GM21381 (cell line): ENCODE results near the gene SEMA3A.

Experiments
- ATAC-seq: cut with Tn5 transposase; IDR thresholded peaks from one replicate; pipeline ENCODE4 v1.9.1; 2021; ENCODE audit warnings: mild to moderate bottlenecking, moderate library complexity; ENCODE audit not compliant: unreplicated experiment

Gene SEMA3A

DNA sequence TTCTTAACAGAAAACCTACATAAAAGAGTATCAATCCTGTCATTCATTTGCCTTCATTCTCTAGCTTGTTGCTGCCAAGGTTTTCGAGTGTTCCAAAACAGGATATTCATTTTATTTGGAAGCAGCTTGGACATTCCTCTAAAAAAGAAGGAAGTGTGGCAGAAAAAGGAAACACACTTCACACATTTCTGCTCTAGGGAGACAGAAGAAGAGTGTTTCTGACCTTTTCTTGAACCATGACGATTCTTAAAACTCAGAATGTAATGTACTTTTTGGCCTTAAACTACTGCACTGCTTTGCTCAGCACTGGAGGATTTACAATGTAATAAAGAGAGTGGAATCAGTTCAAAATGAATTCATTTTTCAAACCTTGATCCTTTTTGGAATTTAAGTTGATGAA, 81.3 kb downstream of the SEMA3A start:
- ATAC-seq = no peak

- ATAC-seq = no peak
Observed at GRCh38 chr7:84112771-84113170, 81.8 kb downstream of the SEMA3A start.

GRCh38 chr7:84111842-84112241, 82.7 kb downstream of the SEMA3A start:
- ATAC-seq = no peak

DNA sequence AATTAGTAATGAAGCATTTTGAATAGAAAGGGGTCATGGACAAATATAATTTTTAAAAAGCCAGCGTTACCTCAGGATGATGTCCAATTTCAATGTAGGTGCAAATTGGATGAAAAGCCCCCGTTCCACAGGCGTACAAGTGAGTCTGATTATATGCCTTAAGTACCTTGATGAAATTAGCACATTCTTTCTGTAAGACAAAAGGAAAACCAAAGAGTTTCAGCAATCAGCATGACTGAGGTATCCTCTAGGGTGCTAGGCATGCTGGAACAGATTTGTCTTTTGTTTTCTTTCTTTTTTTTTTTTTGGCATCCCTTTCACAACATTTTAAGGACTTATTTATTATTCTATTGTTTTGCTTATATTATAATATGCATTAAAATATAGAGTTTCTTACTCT, 84.2 kb downstream of the SEMA3A start:
- no peak for ATAC-seq

GRCh38 chr7:84108787-84109186, 85.8 kb downstream of the SEMA3A start:
- no peak for ATAC-seq

GRCh38 chr7:84108119-84108518, 86.5 kb downstream of the SEMA3A start:
- ATAC-seq = no peak

- ATAC-seq = no peak
Observed at GRCh38 chr7:84107259-84107658, 87.3 kb downstream of the SEMA3A start.

DNA sequence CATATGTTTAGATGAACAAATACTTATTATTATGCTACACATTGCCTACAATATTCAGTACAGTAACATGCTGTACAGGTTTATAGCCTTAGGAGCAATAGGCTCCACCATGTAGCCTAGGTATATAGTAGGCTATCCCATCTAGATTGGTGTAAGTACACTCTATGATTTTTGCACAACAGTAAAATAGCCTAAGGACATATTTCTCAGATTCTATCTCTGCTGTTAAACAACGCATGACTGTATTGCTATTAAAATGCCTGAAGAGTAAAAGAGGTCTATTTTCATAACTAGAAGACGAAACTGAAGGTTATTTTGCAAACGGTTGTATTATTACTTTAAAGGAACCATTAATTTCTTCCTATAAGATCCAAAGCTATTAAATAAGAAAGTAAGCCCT, 88.3 kb downstream of the SEMA3A start:
- no peak for ATAC-seq

GRCh38 chr7:84105586-84105985, 89.0 kb downstream of the SEMA3A start:
- no peak for ATAC-seq

DNA sequence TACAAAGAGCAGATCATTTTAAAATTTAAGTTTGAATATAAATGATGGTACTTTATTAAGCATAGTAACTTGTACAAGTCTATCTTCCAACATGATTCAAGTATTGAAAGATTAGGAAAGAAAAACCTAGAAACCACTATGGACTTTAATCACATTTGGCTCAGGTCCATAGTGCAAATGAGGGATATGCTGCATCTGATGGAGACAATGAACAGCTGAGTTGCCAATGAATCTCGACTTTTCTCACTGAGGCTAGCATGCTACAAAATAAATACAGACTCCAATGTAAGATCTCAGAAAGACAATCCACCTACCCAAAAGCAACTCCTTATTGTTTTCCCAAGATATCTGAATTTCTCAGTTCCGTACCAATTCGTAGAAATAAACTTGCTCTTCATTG, 89.8 kb downstream of the SEMA3A start:
- no peak for ATAC-seq

DNA sequence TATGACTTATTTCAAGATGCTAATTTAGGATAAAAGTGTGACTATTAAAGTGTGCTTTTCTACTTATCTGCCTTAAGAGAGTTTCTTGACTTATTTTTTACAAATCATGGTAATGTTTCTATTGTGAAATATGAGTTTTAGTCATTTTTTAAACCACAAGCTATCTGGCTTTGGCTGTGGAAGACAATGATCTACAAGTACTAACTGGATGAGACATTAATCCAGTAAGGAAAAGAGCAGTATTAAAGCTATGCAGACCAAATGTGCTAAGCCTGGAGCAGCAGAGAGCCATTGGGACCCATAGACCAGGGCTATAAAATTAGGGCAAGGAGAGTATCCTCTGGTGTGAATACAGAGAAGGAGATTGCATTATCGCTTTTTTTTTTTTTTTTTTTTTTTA, 92.4 kb downstream of the SEMA3A start:
- ATAC-seq = no peak

DNA sequence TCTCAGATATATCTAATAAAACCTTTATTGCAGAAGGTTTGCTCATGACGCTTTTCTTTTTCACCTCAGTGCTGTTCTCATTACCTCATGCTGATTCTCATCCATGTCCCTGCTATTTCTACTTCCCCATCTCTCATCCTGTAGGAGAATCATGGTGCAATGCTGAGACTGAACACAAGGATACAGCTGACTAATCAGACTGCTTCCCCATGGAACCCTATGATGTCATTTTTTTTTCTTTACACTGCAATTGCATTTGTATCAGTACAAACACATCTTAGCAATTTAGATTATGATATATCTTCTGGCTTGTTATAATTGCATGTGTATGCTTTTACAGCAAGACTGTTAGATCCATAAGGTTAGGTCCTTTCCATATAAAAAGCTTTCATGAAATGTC, 93.7 kb downstream of the SEMA3A start:
- no peak for ATAC-seq

DNA sequence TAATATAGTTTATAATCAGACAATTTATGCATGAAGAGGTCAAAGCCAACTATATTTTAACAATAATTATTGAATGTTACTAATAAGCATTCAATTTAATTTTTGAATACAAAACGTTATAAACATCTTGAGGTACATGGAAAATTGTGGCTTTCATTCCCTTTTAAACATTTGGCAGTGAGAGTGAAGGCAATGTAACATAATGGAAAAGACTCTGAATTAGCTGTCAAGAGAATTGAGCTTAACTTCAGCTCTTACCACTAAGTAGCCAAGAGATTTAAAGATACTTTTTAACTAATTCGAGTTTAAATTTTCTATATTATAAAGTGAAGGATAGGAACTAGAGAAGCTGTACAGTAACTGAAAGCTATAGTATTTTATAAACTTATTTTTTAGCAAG, 98.6 kb downstream of the SEMA3A start:
- no peak for ATAC-seq

DNA sequence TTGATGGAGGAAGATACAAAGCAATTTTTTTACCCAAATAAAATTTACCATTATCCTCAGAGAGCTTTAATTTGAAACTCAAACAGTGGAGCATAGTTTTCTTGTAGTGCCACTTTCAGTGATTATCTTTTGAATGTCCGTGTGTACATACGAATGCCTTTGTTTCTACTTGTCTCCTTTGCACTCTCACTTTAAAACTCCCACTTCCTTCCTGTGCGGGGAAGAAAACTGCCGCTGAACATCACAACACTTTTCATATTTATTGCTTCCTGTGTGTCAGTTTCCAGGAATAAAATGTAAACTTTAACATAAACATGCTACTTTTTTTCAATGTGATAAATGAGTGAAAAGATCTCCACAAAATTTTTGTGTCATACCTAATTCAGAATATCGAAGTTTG, 102.4 kb downstream of the SEMA3A start:
- no peak for ATAC-seq

DNA sequence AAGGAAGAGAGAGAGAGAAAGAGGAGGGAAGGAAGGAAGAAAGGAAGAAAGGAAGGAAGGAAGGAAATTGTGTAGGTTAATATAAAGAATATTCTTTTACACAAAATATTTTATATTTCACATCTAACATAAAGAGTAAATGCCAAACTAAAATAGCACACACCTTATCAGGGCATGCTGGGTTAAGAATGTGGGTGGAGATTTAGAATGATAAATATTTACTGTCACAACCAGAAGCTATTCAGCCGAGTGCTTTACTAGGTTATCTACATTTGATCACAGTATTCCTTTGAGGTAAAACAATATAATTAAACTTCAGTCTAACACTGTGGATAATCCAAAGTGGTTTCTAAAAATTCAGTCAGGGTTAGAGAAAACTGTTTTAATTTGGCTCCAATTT, 103.3 kb downstream of the SEMA3A start:
- ATAC-seq = no peak

DNA sequence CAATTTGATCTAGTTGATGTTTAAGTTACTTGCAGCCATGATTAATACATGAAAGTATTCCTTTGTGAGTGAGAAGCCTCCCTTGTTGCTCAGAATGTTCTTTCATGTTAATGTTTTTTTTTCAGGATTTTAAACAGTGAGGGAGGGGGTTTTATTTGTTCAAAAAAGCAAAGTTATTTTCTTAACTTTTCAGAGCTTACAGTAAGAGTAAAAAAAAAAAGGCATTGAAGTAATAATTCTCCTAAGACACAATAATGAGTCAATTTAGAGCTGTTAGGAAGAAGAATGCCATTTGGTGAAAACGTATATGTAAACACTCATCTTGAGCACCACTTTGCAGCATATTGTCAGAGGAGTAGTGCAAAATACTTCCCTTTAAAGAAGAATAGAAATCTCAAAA, 105.8 kb downstream of the SEMA3A start:
- no peak for ATAC-seq

GRCh38 chr7:84085998-84086397, 108.6 kb downstream of the SEMA3A start:
- ATAC-seq = no peak

DNA sequence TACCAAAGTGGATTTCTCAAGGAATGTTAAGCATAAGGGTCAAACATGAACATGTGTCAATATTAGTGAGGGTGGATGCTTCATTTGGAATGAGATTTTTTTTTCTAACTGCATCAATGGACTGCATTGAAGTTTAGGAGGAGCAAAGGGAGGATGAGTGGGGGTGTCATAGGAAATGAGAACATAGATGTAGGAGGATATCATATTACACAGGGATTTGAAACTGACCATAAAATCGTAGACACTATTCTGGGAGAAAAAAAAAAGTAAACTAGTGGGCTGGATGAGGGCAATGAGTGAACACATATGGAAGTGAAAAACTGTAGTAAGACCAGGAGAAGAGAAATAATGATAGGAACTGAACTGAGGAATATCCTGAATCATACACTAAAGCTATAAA, 109.4 kb downstream of the SEMA3A start:
- no peak for ATAC-seq

DNA sequence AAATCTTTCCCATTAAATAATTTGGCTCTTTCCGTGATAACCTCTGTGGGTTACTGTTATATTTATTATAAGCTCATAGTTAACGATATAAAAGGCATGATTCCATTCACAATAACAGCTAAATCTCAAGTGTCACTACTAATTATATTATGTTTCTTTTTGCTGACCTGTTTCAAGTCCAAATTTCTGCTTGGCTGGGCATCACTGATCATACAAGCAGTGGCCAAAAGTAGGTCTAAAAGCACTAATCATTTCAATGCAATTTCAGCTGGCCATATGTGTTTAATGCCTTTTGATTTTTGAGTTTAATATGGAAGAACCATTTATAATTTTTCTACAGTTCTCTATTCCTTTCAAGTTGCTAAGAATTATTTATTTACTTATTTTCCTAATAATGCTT, 110.7 kb downstream of the SEMA3A start:
- no peak for ATAC-seq

- no peak for ATAC-seq
Observed at GRCh38 chr7:84081973-84082522, 112.5 kb downstream of the SEMA3A start.

DNA sequence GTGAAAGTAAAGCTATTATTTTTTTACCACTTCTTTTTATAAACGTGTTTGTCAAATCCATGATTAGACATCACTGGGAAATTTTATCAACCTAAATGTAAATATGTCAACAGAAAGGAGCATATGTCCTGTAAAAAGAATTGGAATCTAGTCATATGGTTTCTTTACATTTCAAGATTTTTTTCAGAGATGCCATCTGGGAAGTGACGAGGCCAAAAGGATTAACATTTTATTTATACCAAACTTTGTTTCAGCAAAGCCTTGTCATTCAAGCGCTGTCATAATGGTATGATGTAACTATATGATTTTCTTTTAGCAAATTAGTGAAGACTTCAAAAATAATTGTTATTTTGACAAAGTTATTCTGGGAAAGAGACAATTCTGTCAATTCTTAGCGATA, 117.3 kb downstream of the SEMA3A start:
- no peak for ATAC-seq

- ATAC-seq = no peak
Observed at GRCh38 chr7:84076219-84076618, 118.4 kb downstream of the SEMA3A start.

GRCh38 chr7:84073186-84073875, 121.3 kb downstream of the SEMA3A start:
- ATAC-seq = no peak
